GM21529 (cell line): Measurements from ENCODE around the gene LIMCH1.

Experiments used
- ATAC-seq: cut with Tn5 transposase; IDR thresholded peaks from one replicate; pipeline ENCODE4 v1.9.1; 2021; ENCODE audit not compliant: unreplicated experiment

The LIMCH1 gene

DNA sequence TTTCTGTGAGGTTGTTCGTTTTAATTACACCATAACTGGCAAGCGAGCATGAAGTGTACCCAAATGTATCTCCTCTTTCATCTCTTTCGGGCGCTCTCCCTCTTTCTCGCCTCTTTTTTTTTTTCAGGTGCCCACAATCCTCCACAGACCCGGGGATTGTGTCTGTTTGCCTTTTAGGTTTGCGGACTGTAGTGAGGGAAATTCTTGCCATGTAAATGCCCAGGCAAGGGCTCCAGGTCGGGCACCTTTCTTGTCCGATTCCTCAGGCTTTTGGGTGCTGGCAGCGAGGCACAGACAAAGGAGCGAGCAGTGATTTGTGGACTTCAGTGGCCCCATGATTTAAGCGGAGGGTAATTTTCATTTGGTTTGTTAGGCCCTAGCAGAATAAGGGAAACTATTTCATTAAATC is 211.7 kb downstream of the LIMCH1 start:
- ATAC-seq, result no peak
